K562 (cell line): ENCODE data around the gene PHF21A. TPM values are rescaled to one million over a fixed set of nuclear protein-coding genes. Genes with fewer than 3 reads are reported as not detected.

Experiments
- ATAC-seq: fragments of 200-7000 bp; cut with Tn5 transposase; 3 replicates; pipeline ENCODE4 v1.9.1; 2020; ENCODE audit warnings: moderate library complexity
- BruUV-seq: library from RNA; stranded (reverse); fragments of 400-500 nt; replicated peaks from 2 replicates; lab custom pipeline; 2021; lab: Mats Ljungman, UMichigan
- CTCF ChIA-PET: fragments of 300-600 bp; formaldehyde crosslinking; extraction: SDS; loops from one replicate; lab custom pipeline; 2021; ENCODE audit warnings: low intra/inter-chr PET ratio; lab: Yijun Ruan, JAX
- POLR2A ChIA-PET: fragments of 300-600, 350-650 bp; sonication (Branson Sonifier 250); formaldehyde crosslinking; extraction: SDS; loops from one replicate; lab custom pipeline; 2021; ENCODE audit warnings: antibody characterized with exemption, inconsistent platforms; lab: Yijun Ruan, JAX
- DNase-seq, 4 experiments: peaks; one replicate each; pipeline versions ENCODE4 v3.0.0 to v3.0.0-alpha.2; 2011 to 2018; ENCODE audit warnings: low spot score in 3 of 4, mixed read lengths in 3 of 4; ENCODE audit errors: extremely low read depth in 1 of 4
- FAIRE-seq: peaks from 2 replicates; lab custom pipeline; 2011; peaks lifted over from hg19 to GRCh38; lab: Jason Lieb, UNC
- H2AFZ ChIP-seq: 2 replicates; pipeline ENCODE4 v1.6.0; 2011; ENCODE audit warnings: low read depth, low read length, control low read depth, inconsistent platforms
- H3K27ac ChIP-seq: fragments of 200-600 bp; 3 replicates; pipeline ENCODE4 v1.8.0; 2011; ENCODE audit warnings: low read depth, mild to moderate bottlenecking, control low read depth, inconsistent platforms, low read length, moderate library complexity, mixed read lengths; ENCODE audit errors: extremely low read depth
- H3K27me3 ChIP-seq, 2 experiments: fragments of 300-600 bp in 1 of 2; 2 replicates in 1 of 2; 3 replicates in 1 of 2; pipeline versions ENCODE4 v1.6.0 to v1.8.0; 2011; ENCODE audit warnings: inconsistent platforms in 2 of 2, low read length in 2 of 2, mild to moderate bottlenecking in 1 of 2, mixed read lengths in 1 of 2, moderate library complexity in 1 of 2; ENCODE audit not compliant: control insufficient read depth in 2 of 2, insufficient read depth in 2 of 2
- H3K36me3 ChIP-seq: fragments of 300-600 bp; 3 replicates; pipeline ENCODE4 v1.8.0; 2011; ENCODE audit warnings: mild to moderate bottlenecking, low read length, inconsistent platforms; ENCODE audit not compliant: control insufficient read depth, insufficient read depth
- H3K4me1 ChIP-seq, 2 experiments: fragments of 200-600 bp in 1 of 2; replicated peaks in 1 of 2; 2 replicates in 1 of 2; 3 replicates in 1 of 2; pipeline versions ENCODE4 v1.5.1 to v1.8.0; 2011; ENCODE audit warnings: inconsistent platforms in 2 of 2, low read length in 2 of 2, mild to moderate bottlenecking in 1 of 2, mixed read lengths in 1 of 2, moderate library complexity in 1 of 2; ENCODE audit not compliant: control insufficient read depth in 2 of 2, insufficient read depth in 2 of 2
- H3K4me2 ChIP-seq: 2 replicates; pipeline ENCODE4 v1.6.1; 2011; ENCODE audit warnings: low read length, control low read depth, inconsistent platforms, mixed read lengths; ENCODE audit not compliant: insufficient read depth
- H3K4me3 ChIP-seq: fragments of 200-600 bp; sonication (generic), shearing (Covaris generic); 2 replicates; pipeline ENCODE4 v1.5.1; 2016; ENCODE audit warnings: control low read depth, inconsistent platforms
- H3K79me2 ChIP-seq: fragments of 200-600 bp; 3 replicates; pipeline ENCODE4 v1.8.0; 2011; ENCODE audit warnings: low read length, inconsistent platforms; ENCODE audit not compliant: control insufficient read depth, insufficient read depth
- H3K9ac ChIP-seq, 2 experiments: 2 replicates each; pipeline versions ENCODE4 v1.6.0 to v1.6.1; 2011; ENCODE audit warnings: low read depth in 2 of 2, low read length in 2 of 2, control low read depth in 1 of 2, inconsistent platforms in 1 of 2, mild to moderate bottlenecking in 1 of 2, mixed read lengths in 1 of 2; ENCODE audit not compliant: insufficient read depth in 1 of 2
- H3K9me1 ChIP-seq: one replicate; pipeline ENCODE4 v1.6.0; 2011; ENCODE audit warnings: inconsistent platforms, mild to moderate bottlenecking, low read length, moderate library complexity; ENCODE audit not compliant: control insufficient read depth, insufficient read depth
- H3K9me3 ChIP-seq: replicated peaks from 2 replicates; pipeline ENCODE4 v1.5.1; 2011; ENCODE audit warnings: low read depth, low read length, inconsistent platforms; ENCODE audit not compliant: control insufficient read depth, insufficient read depth
- H4K20me1 ChIP-seq: replicated peaks from 2 replicates; pipeline ENCODE4 v1.6.1; 2011; ENCODE audit warnings: low read length, inconsistent platforms, mixed read lengths; ENCODE audit not compliant: control insufficient read depth, insufficient read depth
- E2F3 ChIP-seq: fragments of 250-450 bp; sonication (Bioruptor Pico); IDR thresholded peaks from 2 replicates; pipeline ENCODE4 v1.4.0; 2020; ENCODE audit warnings: mild to moderate bottlenecking
- ESRRA ChIP-seq: fragments of 450-650 bp; IDR thresholded peaks from 2 replicates; pipeline ENCODE4 v1.6.1; 2014; ENCODE audit warnings: low read depth, mild to moderate bottlenecking, moderate library complexity, borderline replicate concordance
- NR2C2 ChIP-seq, 2 experiments: fragments of 200-800 bp in 1 of 2; sonication (Bioruptor generic) in 1 of 2; sonication (generic) in 1 of 2; formaldehyde crosslinking in 1 of 2; IDR thresholded peaks; 2 replicates each; pipeline versions ENCODE4 v1.6.1 to v1.8.0; 2016 to 2022; ENCODE audit warnings: mild to moderate bottlenecking in 1 of 2, missing compliant biosample characterization in 1 of 2, missing genetic modification characterization in 1 of 2, missing genetic modification reagents in 1 of 2
- SMARCB1 ChIP-seq: IDR thresholded peaks from 2 replicates; pipeline ENCODE4 v1.6.1; 2011; ENCODE audit warnings: improper control_type of control experiment, low read depth; ENCODE audit not compliant: insufficient read length
- SNAPC5 ChIP-seq: fragments of 250-450 bp; sonication (Bioruptor Pico); IDR thresholded peaks from 2 replicates; pipeline ENCODE4 v1.8.0; 2021; ENCODE audit warnings: moderate library complexity, mild to moderate bottlenecking, inconsistent platforms
- STAT5B ChIP-seq: fragments of 250-450 bp; sonication (Bioruptor Pico); IDR thresholded peaks from 2 replicates; pipeline ENCODE4 v1.8.0; 2021; ENCODE audit warnings: mild to moderate bottlenecking, inconsistent platforms
- TBP ChIP-seq: optimal IDR thresholded peaks from 2 replicates; pipeline ENCODE3; 2011; ENCODE audit warnings: low read depth, low read length, improper control_type of control experiment
- XRCC4 ChIP-seq: IDR thresholded peaks from one replicate; pipeline ENCODE4 v1.6.1; 2011; ENCODE audit not compliant: insufficient read depth, insufficient read length; ENCODE audit errors: extremely low read depth
- ZBTB33 ChIP-seq: sonication (generic); formaldehyde crosslinking; IDR thresholded peaks from 2 replicates; pipeline ENCODE4 v1.8.1; 2023; ENCODE audit warnings: mild to moderate bottlenecking, missing genetic modification reagents
- ZNF282 ChIP-seq: sonication (generic); formaldehyde crosslinking; IDR thresholded peaks from 2 replicates; pipeline ENCODE4 v1.8.1; 2023; ENCODE audit warnings: missing genetic modification reagents
- ZNF395 ChIP-seq: fragments of 200-800 bp; sonication (Bioruptor generic); IDR thresholded peaks from 2 replicates; pipeline ENCODE4 v1.6.1; 2017; ENCODE audit warnings: missing genetic modification characterization, missing compliant biosample characterization
- WGBS: fragments of 100-300 bp; shearing (Covaris generic); methylation state at CpG from one replicate; pipeline ENCODE4 v1.1.6; 2016; ENCODE audit warnings: low coverage, mixed read lengths; ENCODE audit not compliant: insufficient coverage; ENCODE audit errors: missing lambda C conversion rate; 5-methylcytosine and 5-hydroxymethylcytosine counted together
- in situ Hi-C: fragments of 300-500 bp; cut with MboI; formaldehyde crosslinking; loops from 4 replicates; pipeline ENCODE4 v1.15.0; 2018; ENCODE audit warnings: inconsistent platforms, mixed read lengths
- intact Hi-C: fragments of 100-400 bp; cut with micrococcal nuclease; formaldehyde crosslinking; loops from 2 replicates; pipeline ENCODE4 v1.14.2; 2022
- polyA plus RNA-seq, 8 experiments: library from polyadenylated mRNA; depleted of rRNA in 4 of 8; stranded (reverse) in 5 of 8; unstranded in 3 of 8; fragments of >200 nt; fragmentation: Nextera tagmentation in 2 of 8; fragmentation: Illumina TruSeq in 1 of 8; extraction: Ambion mirVana in 2 of 8; extraction: Trizol in 1 of 8; gene quantifications; 2 replicates each; pipeline versions ENCODE4 v1.2.1 to v1.2.3, GENCODE V29; 2011 to 2014; ENCODE audit warnings: inconsistent platforms in 1 of 8, missing spikeins in 1 of 8
- total RNA-seq, 7 experiments: library from RNA; depleted of rRNA in 6 of 7; stranded (reverse); fragments of >200 nt in 6 of 7; fragmentation: Illumina TruSeq in 2 of 7; extraction: Trizol in 2 of 7; gene quantifications; 2 replicates each; pipeline versions ENCODE4 v1.2.1 to v1.2.3, GENCODE V29; 2011 to 2021; ENCODE audit warnings: low replicate concordance in 1 of 7
- TF ChIP-seq, protein P1 (sequence below): fragments of 250-450 bp; sonication (Bioruptor Pico); IDR thresholded peaks from 2 replicates; pipeline ENCODE4 v1.8.0; 2021; ENCODE audit warnings: borderline replicate concordance, mild to moderate bottlenecking, moderate library complexity; ENCODE audit not compliant: poor library complexity, severe bottlenecking
- TF ChIP-seq, protein P2 (sequence below): fragments of 450-650 bp; formaldehyde crosslinking; conservative IDR thresholded peaks from 2 replicates; pipeline ENCODE4 v1.4.0; 2022; ENCODE audit warnings: mild to moderate bottlenecking, missing genetic modification characterization

PHF21A gene
- total and polyA plus RNA-seq, 9 of the 15 experiments (the other 6 are each of a cell fraction or from before 2014, with no cell fraction given) = 1.5 to 32.4 (median 10.7) TPM

- 0 out of 3 replicates have a peak, but pooled peaks have one; percentile 10 for ATAC-seq
- CTCF ChIA-PET = interaction anchor here (0.6 kb wide), 1 partner anchor 277 kb away, joined by 3 read pairs; no protein-coding TSS in a partner anchor
Observed at GRCh38 chr11:46071091-46071490, 50.2 kb downstream of the PHF21A start.

More at GRCh38 chr11:46071091-46071490, 50.2 kb downstream of the PHF21A start:
- no peaks in the 10 kb centered on the region for H3K9me3 ChIP-seq
- H3K4me2 ChIP-seq = no peak overlapping the region
- intact Hi-C loops (no loop called here), in situ Hi-C loops (no loop called here)
- H3K36me3 ChIP-seq = 0 out of 3 replicates have a peak, but pooled peaks cover 2% of the 10 kb centered on the region
- H2AFZ ChIP-seq = no peak overlapping the region
- no peak for TF ChIP-seq XRCC4
- TF ChIP-seq, protein P1, sequence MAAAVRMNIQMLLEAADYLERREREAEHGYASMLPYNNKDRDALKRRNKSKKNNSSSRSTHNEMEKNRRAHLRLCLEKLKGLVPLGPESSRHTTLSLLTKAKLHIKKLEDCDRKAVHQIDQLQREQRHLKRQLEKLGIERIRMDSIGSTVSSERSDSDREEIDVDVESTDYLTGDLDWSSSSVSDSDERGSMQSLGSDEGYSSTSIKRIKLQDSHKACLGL (CRISPR knock-in tag) = no peak
- TF ChIP-seq ESRRA = no peak
- TF ChIP-seq TBP = no peak
- no peak for TF ChIP-seq STAT5B (CRISPR knock-in tag)
- TF ChIP-seq SNAPC5 (CRISPR knock-in tag) = no peak
- TF ChIP-seq NR2C2 (CRISPR knock-in tag; IDR thresholded peaks at IDR 0.05) = no peak
- no peak for TF ChIP-seq NR2C2 (tag; IDR thresholded peaks at IDR 0.05)
- TF ChIP-seq ZNF395 = no peak
- no peak for TF ChIP-seq SMARCB1
- no peak for TF ChIP-seq ZNF282 (CRISPR knock-in tag)
- TF ChIP-seq E2F3 (CRISPR knock-in tag) = no peak
- no peak for TF ChIP-seq ZBTB33 (CRISPR knock-in tag)
- TF ChIP-seq, protein P2, sequence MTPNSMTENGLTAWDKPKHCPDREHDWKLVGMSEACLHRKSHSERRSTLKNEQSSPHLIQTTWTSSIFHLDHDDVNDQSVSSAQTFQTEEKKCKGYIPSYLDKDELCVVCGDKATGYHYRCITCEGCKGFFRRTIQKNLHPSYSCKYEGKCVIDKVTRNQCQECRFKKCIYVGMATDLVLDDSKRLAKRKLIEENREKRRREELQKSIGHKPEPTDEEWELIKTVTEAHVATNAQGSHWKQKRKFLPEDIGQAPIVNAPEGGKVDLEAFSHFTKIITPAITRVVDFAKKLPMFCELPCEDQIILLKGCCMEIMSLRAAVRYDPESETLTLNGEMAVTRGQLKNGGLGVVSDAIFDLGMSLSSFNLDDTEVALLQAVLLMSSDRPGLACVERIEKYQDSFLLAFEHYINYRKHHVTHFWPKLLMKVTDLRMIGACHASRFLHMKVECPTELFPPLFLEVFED (CRISPR knock-in tag) = no peak
- H3K4me3 ChIP-seq = no peak overlapping the region
- H3K79me2 ChIP-seq = no peaks in the 10 kb centered on the region
- WGBS = 80% methylated on average over 1 of the region's 1 CpG
- H4K20me1 ChIP-seq = no peaks in the 10 kb centered on the region
- no peaks in the 10 kb centered on the region for H3K9me1 ChIP-seq
- POLR2A ChIA-PET = interaction anchor here (1.5 kb wide), 1 partner anchor 12 kb away, joined by 3 read pairs; no protein-coding TSS in a partner anchor
- no peak for FAIRE-seq
- DNase-seq = peak in 1 of 4 experiments; percentile 26
- H3K27me3 ChIP-seq = no peaks in the 10 kb centered on the region
- peak overlapping the region in 1 of 2 experiments; percentile 47; a peak in 1 of 4 replicates for H3K9ac ChIP-seq
- no TSS peak for BruUV-seq
- peaks cover 6 to 13% of the 10 kb centered on the region in 2 experiments; a peak in 3 of 5 replicates for H3K4me1 ChIP-seq
- no peak overlapping the region for H3K27ac ChIP-seq
